ENCODE data around the gene SNORC. TPM values are rescaled to one million over a fixed set of nuclear protein-coding genes. Genes with fewer than 3 reads are reported as not detected.

The SNORC gene
- total and polyA plus RNA-seq, 12 donors = 0.70 to 1.7 (median 0.94) TPM

DNA sequence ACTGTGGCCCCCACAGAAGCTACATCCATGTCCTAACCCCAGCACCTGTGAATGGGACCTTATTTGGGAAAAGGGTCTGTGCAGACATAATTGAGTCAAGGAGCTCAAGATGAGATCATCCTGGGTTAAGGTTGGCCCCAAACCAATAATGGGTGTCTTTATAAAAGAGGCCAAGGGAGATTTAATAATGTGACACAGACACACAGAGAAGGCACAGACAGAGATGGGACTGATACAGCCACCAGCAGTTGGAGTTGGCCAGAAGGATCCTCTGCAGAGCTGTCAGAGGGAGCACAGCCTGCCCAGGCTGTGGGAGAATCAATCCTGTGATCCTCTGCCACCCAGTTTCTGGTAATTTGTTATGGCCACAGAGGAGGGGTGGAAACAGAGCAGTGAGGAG lies 26.0 kb downstream of the SNORC start:
- Histone ChIP-seq H3K9me3 (no peaks in the 10 kb centered on the region), H3K4me3 (no peak overlapping the region), H3K27ac (no peak overlapping the region), H3K27me3 (peaks cover 0 to 47% (median 10%) of the 10 kb centered on the region in 7 donors), H3K36me3 (no peaks in the 10 kb centered on the region), H3K4me1 (peaks cover under 1 to 6% (median 4%) of the 10 kb centered on the region in 9 donors)
- intact Hi-C loops (cut with DNase I) = no loop called here
- ATAC-seq = no peak
- TF ChIP-seq, protein P1, sequence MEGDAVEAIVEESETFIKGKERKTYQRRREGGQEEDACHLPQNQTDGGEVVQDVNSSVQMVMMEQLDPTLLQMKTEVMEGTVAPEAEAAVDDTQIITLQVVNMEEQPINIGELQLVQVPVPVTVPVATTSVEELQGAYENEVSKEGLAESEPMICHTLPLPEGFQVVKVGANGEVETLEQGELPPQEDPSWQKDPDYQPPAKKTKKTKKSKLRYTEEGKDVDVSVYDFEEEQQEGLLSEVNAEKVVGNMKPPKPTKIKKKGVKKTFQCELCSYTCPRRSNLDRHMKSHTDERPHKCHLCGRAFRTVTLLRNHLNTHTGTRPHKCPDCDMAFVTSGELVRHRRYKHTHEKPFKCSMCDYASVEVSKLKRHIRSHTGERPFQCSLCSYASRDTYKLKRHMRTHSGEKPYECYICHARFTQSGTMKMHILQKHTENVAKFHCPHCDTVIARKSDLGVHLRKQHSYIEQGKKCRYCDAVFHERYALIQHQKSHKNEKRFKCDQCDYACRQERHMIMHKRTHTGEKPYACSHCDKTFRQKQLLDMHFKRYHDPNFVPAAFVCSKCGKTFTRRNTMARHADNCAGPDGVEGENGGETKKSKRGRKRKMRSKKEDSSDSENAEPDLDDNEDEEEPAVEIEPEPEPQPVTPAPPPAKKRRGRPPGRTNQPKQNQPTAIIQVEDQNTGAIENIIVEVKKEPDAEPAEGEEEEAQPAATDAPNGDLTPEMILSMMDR (IDR thresholded peaks at IDR 0.05) = no peak
- DNase-seq = no peak

DNA sequence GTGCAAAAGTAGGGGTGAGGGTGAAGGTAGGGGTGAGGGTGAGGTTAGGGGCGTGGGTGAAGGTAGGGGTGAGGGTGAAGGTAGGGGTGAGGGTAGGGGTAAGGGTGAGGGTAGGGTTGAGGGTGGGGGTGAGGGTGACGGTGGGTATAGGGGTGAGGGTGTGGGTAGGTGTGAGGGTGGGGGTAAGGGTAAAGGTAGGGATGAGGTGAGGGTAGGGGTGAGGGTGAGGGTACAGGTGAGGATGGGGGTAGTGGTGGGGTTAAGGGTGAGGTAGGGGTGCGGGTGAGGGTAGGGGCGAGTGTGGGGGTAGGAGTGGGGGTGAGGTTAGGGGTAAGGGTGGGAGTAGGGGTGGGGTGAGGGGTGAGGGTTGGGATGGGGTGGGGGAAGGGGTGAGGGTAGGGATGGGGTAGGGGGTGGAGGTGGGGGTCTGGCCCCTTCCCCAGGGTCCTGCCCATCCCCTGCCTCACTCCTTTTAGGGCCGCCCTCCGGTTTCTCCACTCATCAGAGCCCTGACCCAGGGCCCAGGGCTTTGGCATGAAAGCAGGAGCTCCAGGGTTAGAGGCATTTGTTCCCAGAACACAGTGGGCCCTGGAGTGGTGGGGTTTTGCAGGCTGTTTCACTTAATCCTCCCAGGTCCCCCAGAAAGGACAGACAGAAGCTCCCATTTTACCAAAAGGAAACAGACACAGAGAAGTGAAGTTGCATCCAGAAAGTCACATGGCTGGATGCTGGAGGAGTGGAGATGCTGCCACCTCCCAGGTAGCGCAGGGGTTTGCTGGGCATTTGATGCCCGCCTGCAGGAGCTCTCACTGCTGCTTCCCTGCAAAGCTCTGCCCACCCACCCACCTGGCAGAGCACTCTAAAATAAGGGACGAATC lies 26.9 kb downstream of the SNORC start:
- WGBS, 2 donors = 86 to 92% methylated on average over 7 to 9 of the region's 9 CpGs
- Histone ChIP-seq H3K9me3 (no peaks in the 10 kb centered on the region), H3K27ac (no peak overlapping the region), H3K36me3 (no peaks in the 10 kb centered on the region), H3K27me3 (peaks cover 0 to 48% (median 18%) of the 10 kb centered on the region in 7 donors), H3K4me1 (peaks cover 0 to 12% (median 0%) of the 10 kb centered on the region in 9 donors), H3K4me3 (no peak overlapping the region)
- intact Hi-C loops (cut with DNase I) = no loop called here
- no peak for ATAC-seq
- DNase-seq = no peak
- TF ChIP-seq, protein P1 (IDR thresholded peaks at IDR 0.05) = no peak

DNA sequence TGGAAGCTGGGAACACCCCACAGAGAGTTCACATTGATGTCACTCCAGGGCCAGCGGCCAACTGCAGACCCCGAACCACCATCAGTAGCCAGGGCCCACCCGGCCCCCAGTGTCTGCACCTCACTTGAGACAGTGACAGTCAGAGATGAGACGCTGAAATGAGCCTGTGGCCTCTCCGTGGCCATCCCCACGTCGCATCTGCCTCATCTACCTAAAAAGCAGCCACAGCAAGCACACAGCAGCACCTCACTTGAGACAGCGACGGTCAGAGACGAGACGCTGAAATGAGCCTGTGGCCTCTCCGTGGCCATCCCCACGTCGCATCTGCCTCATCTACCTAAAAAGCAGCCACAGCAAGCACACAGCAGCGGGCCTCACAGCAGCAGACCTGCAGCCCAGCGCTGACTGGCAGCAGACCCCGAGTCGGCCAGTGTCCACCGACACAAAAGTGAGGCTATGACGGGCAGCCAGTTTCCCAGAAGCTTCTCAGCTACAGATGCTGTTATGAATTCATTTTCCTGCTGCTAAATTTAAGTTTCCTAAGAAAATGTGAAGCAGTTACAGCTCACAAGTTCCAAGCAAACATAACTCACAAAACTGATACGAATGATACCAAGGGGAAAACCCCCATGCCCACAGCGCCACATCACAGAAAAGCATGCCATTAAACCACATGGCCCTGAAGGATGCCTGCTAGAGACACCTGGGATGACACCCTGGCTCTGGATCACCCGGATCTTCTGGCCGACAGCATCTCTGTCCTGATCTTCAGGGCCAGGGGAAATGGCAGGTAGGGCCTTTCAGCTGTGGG lies 27.7 kb downstream of the SNORC start:
- Histone ChIP-seq H3K27ac (no peak overlapping the region), H3K9me3 (no peaks in the 10 kb centered on the region), H3K4me3 (no peak overlapping the region), H3K27me3 (peaks cover 0 to 48% (median 18%) of the 10 kb centered on the region in 7 donors), H3K36me3 (no peaks in the 10 kb centered on the region), H3K4me1 (peaks cover 0 to 17% (median 0%) of the 10 kb centered on the region in 9 donors)
- intact Hi-C loops (cut with DNase I) = no loop called here
- WGBS, 2 donors = 93% methylated on average over 24 of the region's 24 CpGs
- no peak for ATAC-seq
- DNase-seq = no peak
- TF ChIP-seq, protein P1 (IDR thresholded peaks at IDR 0.05) = no peak

Data from heart right ventricle (tissue), 16 donors.